Motor neuron (in vitro differentiated cells): ENCODE data around the gene MUC5AC. TPM values are rescaled to one million over a fixed set of nuclear protein-coding genes. Genes with fewer than 3 reads are reported as not detected.

Experiments
- ATAC-seq, 8 experiments: fragments of 200-7000 bp; cut with Tn5 transposase; replicated peaks in 6 of 8; 2 replicates each; pipeline ENCODE4 v1.8.0; 2021; ENCODE audit warnings: mild to moderate bottlenecking in 8 of 8, moderate library complexity in 8 of 8
- H3K27ac ChIP-seq, 2 donors: fragments of 250-450 bp; sonication (Bioruptor Pico); 2 replicates each; pipeline ENCODE4 v1.9.0; 2021; ENCODE audit warnings: antibody characterized with exemption in 2 of 2, mild to moderate bottlenecking in 2 of 2, moderate library complexity in 1 of 2
- H3K4me1 ChIP-seq, 2 donors: fragments of 250-450 bp; sonication (Bioruptor Pico); replicated peaks in 1 of 2; 2 replicates each; pipeline ENCODE4 v1.6.1; 2021; ENCODE audit warnings: antibody characterized with exemption in 2 of 2, mild to moderate bottlenecking in 2 of 2, moderate library complexity in 1 of 2
- H3K4me3 ChIP-seq, 5 donors: fragments of 250-450 bp; sonication (Bioruptor Pico); 2 replicates each; pipeline ENCODE4 v1.9.0; 2021; ENCODE audit warnings: antibody characterized with exemption in 5 of 5, mild to moderate bottlenecking in 5 of 5, moderate library complexity in 4 of 5
- WGBS, 10 experiments: fragments of 450-650 bp; shearing (Covaris generic); methylation state at CpG; one replicate each; pipeline ENCODE4 v1.0.0; 2022; 5-methylcytosine and 5-hydroxymethylcytosine counted together
- in situ Hi-C, 9 experiments: fragments of 400-800 bp; cut with MboI; loops; one replicate each; pipeline ENCODE4 v1.15.0; 2021; ENCODE audit warnings: low sequenced_read_pairs in 9 of 9, low pct_unique_long_range_greater_than_20kb in 2 of 9; ENCODE audit not compliant: unreplicated experiment in 9 of 9
- total RNA-seq, 8 experiments: library from RNA; unstranded; fragments of 300-600 nt; gene quantifications; 2 replicates each; pipeline versions ENCODE4 v1.2.3 to v1.2.4, GENCODE V29; 2022

The MUC5AC gene
- total RNA-seq, 8 experiments from 2014 or later: under 0.01 to 0.57 (median 0.20) TPM

- in situ Hi-C loops: no loop called here
- H3K4me1 ChIP-seq: no peaks in the 10 kb centered on the region
- no peak for ATAC-seq
- H3K4me3 ChIP-seq: no peak overlapping the region
- WGBS, 10 experiments: 10% methylated on average over 2 of the region's 6 CpGs; no CpG with 5 or more reads in 9 of the 10 experiments
- no peak overlapping the region for H3K27ac ChIP-seq
Measured at GRCh38 chr11:1117992-1118391, 39.8 kb upstream of the MUC5AC start.

GRCh38 chr11:1118755-1119603 lies 38.8 kb upstream of the MUC5AC start:
- ATAC-seq: peak in 2 of 8 experiments; percentile 44 to 77
- in situ Hi-C loops: no loop called here
- 80 to 100% (median 80%) methylated on average over 1 of the region's 22 CpGs; no CpG with 5 or more reads in 7 of the 10 experiments for WGBS, 10 experiments

GRCh38 chr11:1119604-1120146 lies 38.1 kb upstream of the MUC5AC start:
- H3K4me1 ChIP-seq: no peaks in the 10 kb centered on the region
- peak in 1 of 8 experiments; percentile 15 for ATAC-seq
- WGBS, 10 experiments: 83 to 89% (median 89%) methylated on average over 3 of the region's 17 CpGs; no CpG with 5 or more reads in 7 of the 10 experiments
- in situ Hi-C loops: no loop called here
- no peak overlapping the region for H3K4me3 ChIP-seq
- no peak overlapping the region for H3K27ac ChIP-seq

More at GRCh38 chr11:1118755-1119603, 38.8 kb upstream of the MUC5AC start:
- Histone ChIP-seq H3K4me3 (no peak overlapping the region), H3K27ac (no peak overlapping the region), H3K4me1 (no peaks in the 10 kb centered on the region)

DNA sequence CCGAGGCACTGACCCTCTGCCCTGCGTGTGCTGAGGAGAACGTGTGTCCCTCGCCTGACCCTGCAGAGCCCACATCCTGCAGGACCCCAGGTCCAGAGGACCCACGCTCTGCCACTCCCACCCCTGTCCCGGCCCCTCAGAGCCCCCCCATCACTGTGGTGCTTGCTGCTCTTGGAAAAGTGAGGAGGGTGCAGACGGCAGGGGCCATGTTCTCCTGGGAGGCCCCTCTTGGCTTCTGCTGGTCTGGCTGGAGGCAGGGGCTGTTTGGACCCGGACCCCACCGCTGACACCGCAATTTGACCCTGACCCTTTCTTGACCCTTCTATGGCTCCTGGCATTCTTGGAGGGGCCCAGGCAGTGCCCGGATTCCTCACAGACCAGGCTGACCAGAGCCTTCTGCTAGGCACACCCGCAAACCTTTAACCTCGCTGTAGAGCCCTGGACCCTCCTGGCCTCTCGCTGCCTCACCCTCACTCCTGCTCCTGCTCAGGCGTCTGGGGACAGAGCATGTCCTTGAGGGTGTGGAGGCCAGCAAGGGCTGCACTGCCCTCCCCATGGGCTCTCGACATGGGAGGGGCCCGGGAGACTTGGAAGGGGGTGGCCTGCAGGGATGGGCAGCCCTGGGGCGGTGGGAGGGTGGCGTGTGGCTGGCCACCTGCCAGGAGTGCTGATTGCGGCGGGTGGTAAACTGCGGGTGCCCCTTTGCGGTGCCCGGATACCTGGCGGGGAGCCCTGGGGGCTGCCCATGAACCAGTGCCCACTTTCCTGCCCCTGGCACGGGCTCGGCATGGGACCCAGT lies 37.0 kb upstream of the MUC5AC start:
- no peak overlapping the region for H3K27ac ChIP-seq
- no peak overlapping the region for H3K4me3 ChIP-seq
- peak in 1 of 8 experiments; percentile 12 for ATAC-seq
- 60 to 82% methylated on average over 1 to 5 of the region's 27 CpGs; no CpG with 5 or more reads in 8 of the 10 experiments for WGBS, 10 experiments
- H3K4me1 ChIP-seq: no peaks in the 10 kb centered on the region
- in situ Hi-C loops: no loop called here

DNA sequence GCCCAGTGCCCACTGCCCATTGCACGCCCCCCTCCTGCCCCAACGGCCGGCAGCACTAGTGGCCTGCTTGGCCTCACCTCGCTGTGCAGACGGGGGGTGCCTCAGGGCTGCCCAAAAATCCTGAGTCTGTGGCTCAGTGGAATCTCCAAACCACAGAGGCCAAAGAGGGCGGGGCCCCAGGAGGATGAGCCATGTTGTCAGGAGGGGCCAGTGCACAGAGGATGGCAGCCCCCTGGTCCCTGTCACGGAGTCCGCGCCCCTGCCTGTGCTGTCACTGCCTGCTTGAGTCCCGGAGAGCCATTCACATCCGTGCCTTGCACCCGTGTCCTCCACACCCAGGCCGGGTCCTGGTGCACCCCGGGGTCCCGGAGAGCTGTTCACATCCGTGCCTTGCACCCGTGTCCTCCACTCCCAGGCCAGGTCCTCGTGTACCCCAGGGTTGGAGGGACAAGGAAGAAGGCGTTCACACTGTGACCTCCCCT lies 36.4 kb upstream of the MUC5AC start:
- no peak overlapping the region for H3K27ac ChIP-seq
- WGBS, 10 experiments: 0 to 100% (median 90%) methylated on average over 1 to 7 of the region's 19 CpGs; no CpG with 5 or more reads in 6 of the 10 experiments
- in situ Hi-C loops: no loop called here
- no peak overlapping the region for H3K4me3 ChIP-seq
- H3K4me1 ChIP-seq: no peaks in the 10 kb centered on the region
- no peak for ATAC-seq

GRCh38 chr11:1121813-1122663 lies 35.7 kb upstream of the MUC5AC start:
- 14 to 90% (median 77%) methylated on average over 1 to 7 of the region's 28 CpGs; no CpG with 5 or more reads in 3 of the 10 experiments for WGBS, 10 experiments
- H3K27ac ChIP-seq: no peak overlapping the region
- in situ Hi-C loops: no loop called here
- no peaks in the 10 kb centered on the region for H3K4me1 ChIP-seq
- peak in 3 of 8 experiments; percentile 49 to 97 (median 97) for ATAC-seq
- H3K4me3 ChIP-seq: no peak overlapping the region

DNA sequence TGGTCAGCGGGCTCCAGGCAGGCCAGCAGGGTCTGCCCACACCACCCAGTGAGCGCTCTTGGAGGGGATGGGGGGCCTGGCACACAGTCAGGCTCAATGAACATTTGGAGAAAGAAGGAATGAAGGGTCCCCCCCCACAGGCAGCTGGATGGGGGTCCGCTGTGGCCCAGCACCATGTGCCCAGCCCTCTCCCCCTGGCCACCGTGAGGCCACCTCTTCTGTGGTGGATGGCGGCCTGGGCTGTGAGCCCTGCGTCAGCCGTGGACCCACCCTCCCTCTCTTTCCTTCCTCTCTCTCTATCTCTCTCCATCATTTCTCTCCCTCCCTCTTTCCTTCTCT lies 35.1 kb upstream of the MUC5AC start:
- Histone ChIP-seq H3K4me1 (peaks cover 0 to 2% of the 10 kb centered on the region in 2 donors), H3K4me3 (no peak overlapping the region), H3K27ac (no peak overlapping the region)
- WGBS, 10 experiments: 6% methylated on average over 5 of the region's 7 CpGs; no CpG with 5 or more reads in 9 of the 10 experiments
- in situ Hi-C loops: no loop called here
- ATAC-seq: no peak

- Histone ChIP-seq H3K4me1 (peaks cover 0 to 2% of the 10 kb centered on the region in 2 donors), H3K4me3 (no peak overlapping the region), H3K27ac (no peak overlapping the region)
- in situ Hi-C loops: no loop called here
- ATAC-seq: no peak
- WGBS, 10 experiments: 40 to 100% (median 43%) methylated on average over 1 of the region's 1 CpG; no CpG with 5 or more reads in 7 of the 10 experiments
Measured at GRCh38 chr11:1123970-1124369, 33.8 kb upstream of the MUC5AC start.

DNA sequence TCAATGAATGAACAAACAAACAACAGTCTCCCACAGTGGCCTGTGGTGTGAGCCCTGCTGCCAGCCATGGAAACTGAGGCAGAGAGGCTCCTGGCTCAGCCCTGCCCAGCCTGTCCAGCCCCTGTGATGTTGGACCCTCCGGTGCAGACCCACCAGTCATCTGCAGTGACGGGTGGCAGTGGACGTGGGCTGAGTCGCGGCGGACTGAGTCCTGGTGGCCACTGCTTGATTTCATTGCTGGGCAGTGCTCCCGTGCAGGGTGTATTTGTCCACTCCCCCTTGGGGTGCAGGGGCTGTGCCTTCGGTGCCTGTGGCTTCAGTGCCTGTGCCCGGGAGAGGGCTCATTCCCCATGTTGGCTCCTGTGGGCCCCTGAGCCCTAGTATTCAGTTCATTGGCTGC lies 31.9 kb upstream of the MUC5AC start:
- WGBS, 10 experiments: 84 to 95% methylated on average over 4 to 6 of the region's 9 CpGs; no CpG with 5 or more reads in 8 of the 10 experiments
- Histone ChIP-seq H3K4me1 (peaks cover 4 to 17% of the 10 kb centered on the region in 2 donors), H3K27ac (no peak overlapping the region), H3K4me3 (no peak overlapping the region)
- no peak for ATAC-seq
- in situ Hi-C loops: no loop called here

GRCh38 chr11:1126491-1126926 lies 31.2 kb upstream of the MUC5AC start:
- Histone ChIP-seq H3K27ac (no peak overlapping the region), H3K4me1 (peaks cover 6 to 24% of the 10 kb centered on the region in 2 donors), H3K4me3 (no peak overlapping the region)
- no peak for ATAC-seq
- in situ Hi-C loops: no loop called here
- WGBS, 10 experiments: 62 to 87% methylated on average over 3 of the region's 15 CpGs; no CpG with 5 or more reads in 8 of the 10 experiments

GRCh38 chr11:1126935-1127663 lies 30.7 kb upstream of the MUC5AC start:
- ATAC-seq: no peak
- H3K27ac ChIP-seq: no peak overlapping the region
- peaks cover 6 to 25% of the 10 kb centered on the region in 2 donors for H3K4me1 ChIP-seq
- no peak overlapping the region for H3K4me3 ChIP-seq
- in situ Hi-C loops: no loop called here
- WGBS, 10 experiments: 60 to 73% (median 67%) methylated on average over 1 to 4 of the region's 30 CpGs; no CpG with 5 or more reads in 7 of the 10 experiments
